Spleen (tissue), 11 donors: ENCODE measurements around the gene PCGF3. TPM values are rescaled to one million over a fixed set of nuclear protein-coding genes. Genes with fewer than 3 reads are reported as not detected.
A peak's percentile ranks its signal among the peaks of the same experiment; 100 is the strongest.

Experiments used
- DNase-seq: peaks from one replicate; pipeline ENCODE4 v3.0.0-alpha.2; 2020
- H3K27ac ChIP-seq, 8 donors: fragments of 200-600 bp; sonication (generic) in 7 of 8; 1 replicate in 4 of 8; 2 replicates in 4 of 8; pipeline versions ENCODE4 v1.5.0 to v1.8.0; 2016 to 2021; ENCODE audit warnings: inconsistent platforms in 4 of 8, mild to moderate bottlenecking in 4 of 8, moderate library complexity in 1 of 8
- H3K27me3 ChIP-seq, 7 donors: fragments of 200-600 bp; sonication (generic) in 6 of 7; replicated peaks in 1 of 7; 1 replicate in 4 of 7; 2 replicates in 3 of 7; pipeline versions ENCODE4 v1.5.0 to v1.8.0; 2016 to 2021; ENCODE audit warnings: inconsistent platforms in 3 of 7, mild to moderate bottlenecking in 1 of 7
- H3K36me3 ChIP-seq, 6 donors: fragments of 200-600 bp; sonication (generic) in 5 of 6; 1 replicate in 4 of 6; 2 replicates in 2 of 6; pipeline versions ENCODE4 v1.5.0 to v1.8.0; 2016 to 2021; ENCODE audit warnings: inconsistent platforms in 2 of 6
- H3K4me1 ChIP-seq, 6 donors: fragments of 200-600 bp; sonication (generic) in 5 of 6; 1 replicate in 3 of 6; 2 replicates in 3 of 6; pipeline versions ENCODE4 v1.5.0 to v1.8.0; 2016 to 2021; ENCODE audit warnings: inconsistent platforms in 3 of 6
- H3K4me3 ChIP-seq, 8 donors: fragments of 200-600 bp; sonication (generic) in 7 of 8; 1 replicate in 4 of 8; 2 replicates in 4 of 8; pipeline versions ENCODE4 v1.5.0 to v1.8.0; 2016 to 2021; ENCODE audit warnings: inconsistent platforms in 4 of 8, mild to moderate bottlenecking in 4 of 8, moderate library complexity in 2 of 8
- H3K9me3 ChIP-seq, 8 donors: fragments of 200-600 bp; sonication (generic) in 7 of 8; 1 replicate in 4 of 8; 2 replicates in 4 of 8; pipeline versions ENCODE4 v1.5.0 to v1.8.0; 2016 to 2021; ENCODE audit warnings: inconsistent platforms in 4 of 8
- CTCF ChIP-seq, 11 experiments: fragments of 200-600 bp in 7 of 11; fragments of 450-650 bp in 4 of 11; sonication (generic) in 4 of 11; IDR thresholded peaks in 8 of 11; conservative IDR thresholded peaks in 3 of 11; 1 replicate in 7 of 11; 2 replicates in 4 of 11; pipeline versions ENCODE4 v1.4.0 to v1.8.0; 2016 to 2021; ENCODE audit warnings: antibody characterized with exemption in 11 of 11, inconsistent platforms in 4 of 11, mild to moderate bottlenecking in 1 of 11
- POLR2A ChIP-seq, 3 donors: fragments of 450-650 bp; IDR thresholded peaks; one replicate each; pipeline ENCODE4 v1.5.1; 2017; ENCODE audit warnings: antibody characterized with exemption in 3 of 3, mild to moderate bottlenecking in 1 of 3
- POLR2AphosphoS5 ChIP-seq, 3 donors: sonication (generic); formaldehyde crosslinking; IDR thresholded peaks; one replicate each; pipeline ENCODE4 v1.5.1; 2017; ENCODE audit warnings: antibody characterized with exemption in 3 of 3
- WGBS, 5 donors: extraction: QIAGEN DNeasy Blood & Tissue Kit in 3 of 5; methylation state at CpG; one replicate each; pipeline versions ENCODE4 v1.1.5 to v1.1.7; 2013 to 2018; 5-methylcytosine and 5-hydroxymethylcytosine counted together
- intact Hi-C: fragments of 100-400 bp; cut with DNase I; formaldehyde crosslinking; loops from one replicate; pipeline ENCODE4 v1.15.0; 2023; ENCODE audit warnings: low total_unique reads
- polyA plus RNA-seq, 3 donors: library from polyadenylated mRNA; stranded (reverse); fragments of 200-250 nt; gene quantifications; one replicate each; pipeline ENCODE4 v1.2.1, GENCODE V29; 2013
- total RNA-seq, 7 donors: library from RNA; depleted of rRNA in 3 of 7; stranded (reverse); fragments of >200 nt in 3 of 7; fragmentation: NEBNext Ultra II Directional in 4 of 7; extraction: Animal tissue kit (Norgen Biotek cat#: 25700) in 4 of 7; gene quantifications; one replicate each; pipeline versions ENCODE4 v1.1.0 to v1.2.1, GENCODE V29; 2016 to 2021
- donor health status: healthy with polysubstance abuse.
- donor health status: DM: no; HTN: no; CAD: no; lungs with moderate emphysema.
- donor health status: DM: no; HTN: no; CAD: no.
- donor health status: Bipolar disorder and iron deficiency.
- donor health status: healthy.
- donor health status: DM: no; HTN: no; CAD: no.
- donor health status: DM: yes; HTN: yes; CAD: no.

PCGF3 gene
- total and polyA plus RNA-seq, 10 donors, result 29.7 to 102 (median 69.4) TPM

DNA sequence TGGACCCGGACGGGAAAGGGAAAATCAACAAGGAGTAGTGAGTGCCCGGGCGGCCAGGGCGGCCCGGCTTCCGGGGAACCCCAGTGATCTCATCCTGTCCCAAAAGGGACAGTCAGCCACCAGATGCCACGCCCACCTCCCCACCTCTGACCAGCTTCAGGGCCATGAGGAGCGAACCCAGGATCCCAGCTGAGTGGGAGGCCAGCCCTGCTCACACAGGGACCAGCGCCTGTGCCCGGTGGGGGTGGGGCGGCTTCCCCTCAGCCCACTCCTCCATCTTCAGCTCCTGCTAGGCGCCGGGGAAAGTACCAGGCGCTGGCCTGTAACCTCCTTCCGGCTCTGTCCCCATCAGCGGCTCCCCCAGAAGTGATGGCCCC lies 25.1 kb upstream of the PCGF3 start:
- Histone ChIP-seq H3K36me3 (peaks cover 0 to under 1% (median 0%) of the 10 kb centered on the region in 6 donors), H3K9me3 (no peaks in the 10 kb centered on the region), H3K27ac (peak overlapping the region; percentile 8 to 89 (median 66)), H3K4me1 (peaks cover 8 to 63% (median 53%) of the 10 kb centered on the region in 6 donors), H3K4me3 (peak overlapping the region in 7 of 8 donors; percentile 50 to 93 (median 56)), H3K27me3 (no peaks in the 10 kb centered on the region)
- peak; percentile 82 for DNase-seq
- intact Hi-C loops, result no loop called here
- 53 to 82% (median 74%) methylated on average over 6 to 17 of the region's 17 CpGs for WGBS, 5 donors
- no peak for TF ChIP-seq POLR2A (IDR thresholded peaks at IDR 0.05)

DNA sequence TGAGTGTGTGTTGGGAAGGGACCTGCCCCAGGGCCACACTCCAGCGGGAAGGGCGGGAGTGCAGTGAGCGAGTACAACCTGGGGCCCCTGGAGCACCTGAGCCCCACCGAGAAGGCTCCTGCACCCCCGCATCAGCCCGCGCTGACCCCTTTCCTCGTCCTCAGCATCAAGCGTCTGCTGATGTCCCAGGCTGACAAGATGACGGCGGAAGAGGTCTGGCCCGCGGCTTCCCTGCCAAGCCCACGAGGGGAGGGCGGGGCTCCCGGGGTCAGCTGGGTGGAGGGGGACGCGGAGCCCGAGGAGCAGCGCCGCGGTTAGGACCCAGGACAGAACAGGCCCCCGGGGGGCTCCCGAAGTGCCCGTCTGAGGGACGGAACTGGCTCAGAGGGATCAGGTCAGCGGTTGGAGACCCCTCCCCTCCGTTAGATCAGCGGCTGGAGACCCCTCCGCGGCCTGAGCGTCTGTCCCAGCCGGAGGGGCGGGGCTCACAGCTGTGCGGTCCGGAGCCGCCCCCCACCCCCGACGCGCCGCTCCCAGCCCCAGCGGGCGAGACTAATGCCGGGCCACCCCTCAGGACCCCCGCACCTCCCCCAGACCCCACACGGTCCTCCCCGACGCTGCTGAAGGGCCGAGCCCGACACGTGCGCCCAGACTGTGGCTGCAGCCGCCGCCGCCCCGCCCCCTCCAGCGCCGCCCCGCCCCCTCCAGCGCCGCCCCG lies 24.5 kb upstream of the PCGF3 start:
- intact Hi-C loops, result no loop called here
- peaks cover 6 to 58% (median 49%) of the 10 kb centered on the region in 6 donors for H3K4me1 ChIP-seq
- H3K36me3 ChIP-seq, result peaks cover 0 to 6% (median 0%) of the 10 kb centered on the region in 6 donors
- peak; percentile 69 to 82 (median 70) for TF ChIP-seq POLR2AphosphoS5 (IDR thresholded peaks at IDR 0.05)
- no peak for TF ChIP-seq POLR2A (IDR thresholded peaks at IDR 0.05)
- no peaks in the 10 kb centered on the region for H3K27me3 ChIP-seq
- peak overlapping the region; percentile 8 to 89 (median 66) for H3K27ac ChIP-seq
- DNase-seq, result peak; percentile 91
- 0 to 19% (median 4%) methylated on average over 8 to 57 of the region's 62 CpGs for WGBS, 5 donors
- no peaks in the 10 kb centered on the region for H3K9me3 ChIP-seq
- H3K4me3 ChIP-seq, result peak overlapping the region; percentile 40 to 93 (median 55)

DNA sequence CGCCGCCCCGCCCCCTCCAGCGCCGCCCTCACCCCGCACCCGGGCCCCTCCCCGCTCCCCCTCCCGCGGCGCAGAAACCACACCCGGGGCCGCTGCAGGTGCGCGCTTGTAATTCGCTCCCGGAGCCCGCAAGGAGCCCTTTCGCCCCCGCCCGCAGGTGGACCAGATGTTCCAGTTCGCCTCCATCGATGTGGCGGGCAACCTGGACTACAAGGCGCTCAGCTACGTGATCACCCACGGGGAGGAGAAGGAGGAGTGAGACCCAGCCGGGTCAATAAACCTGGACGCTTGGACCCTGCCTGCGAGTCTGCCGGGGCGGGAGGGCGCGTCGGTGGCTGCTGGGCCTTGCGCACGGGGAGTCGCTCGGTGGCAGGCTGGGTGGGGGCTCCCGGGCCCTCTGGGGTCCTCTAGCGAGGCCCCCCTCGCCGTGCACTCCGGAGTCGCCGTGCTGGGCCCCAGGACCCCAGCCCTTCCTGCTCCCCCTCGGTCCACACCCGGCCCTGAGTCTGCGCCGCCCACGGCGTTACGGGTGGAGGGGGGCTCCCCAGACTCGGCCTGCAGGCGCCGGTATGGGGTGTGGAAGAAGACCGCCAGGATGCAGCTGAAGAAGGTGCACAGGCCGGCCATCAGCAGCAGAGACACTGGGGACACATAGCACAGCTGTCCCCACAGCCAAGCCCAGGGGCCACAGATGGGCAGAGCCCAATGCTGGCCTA lies 23.7 kb upstream of the PCGF3 start:
- intact Hi-C loops, result no loop called here
- DNase-seq, result peak; percentile 84
- 82 to 91% (median 86%) methylated on average over 17 to 55 of the region's 58 CpGs for WGBS, 5 donors
- Histone ChIP-seq H3K36me3 (peaks cover 0 to 9% (median 0%) of the 10 kb centered on the region in 6 donors), H3K27me3 (no peaks in the 10 kb centered on the region), H3K9me3 (no peaks in the 10 kb centered on the region), H3K4me3 (peak overlapping the region in 1 of 8 donors; percentile 93), H3K27ac (peak overlapping the region in 2 of 8 donors; percentile 18 to 89), H3K4me1 (peaks cover 6 to 60% (median 46%) of the 10 kb centered on the region in 6 donors)
- no peak for TF ChIP-seq POLR2A (IDR thresholded peaks at IDR 0.05)
- TF ChIP-seq CTCF (IDR thresholded peaks at IDR 0.05 in 8 of 11, conservative IDR thresholded peaks at IDR 0.05 in 3 of 11), result no peak
- peak in 1 of 3 donors; percentile 41 for TF ChIP-seq POLR2AphosphoS5 (IDR thresholded peaks at IDR 0.05)

- peak overlapping the region in 1 of 8 donors; percentile 18 for H3K27ac ChIP-seq
- peak; percentile 77 for DNase-seq
- peaks cover 6 to 64% (median 52%) of the 10 kb centered on the region in 6 donors for H3K4me1 ChIP-seq
- intact Hi-C loops, result no loop called here
- 85 to 96% (median 89%) methylated on average over 17 to 23 of the region's 23 CpGs for WGBS, 5 donors
- H3K4me3 ChIP-seq, result no peak overlapping the region
- TF ChIP-seq POLR2AphosphoS5 (IDR thresholded peaks at IDR 0.05) (peak in 2 of 3 donors; percentile 6 to 11), CTCF (IDR thresholded peaks at IDR 0.05 in 8 of 11, conservative IDR thresholded peaks at IDR 0.05 in 3 of 11) (no peak)
- H3K36me3 ChIP-seq, result peaks cover 0 to 9% (median 0%) of the 10 kb centered on the region in 6 donors
- H3K27me3 ChIP-seq, result no peaks in the 10 kb centered on the region
- no peaks in the 10 kb centered on the region for H3K9me3 ChIP-seq
Measured at GRCh38 chr4:682490-683172, 23.0 kb upstream of the PCGF3 start.
